NCI-H526 treated with DMSO at 0.1 percent for 48 hours (cell line): Measurements from ENCODE around the gene OCEL1.

Source experiments
- DNase-seq: peaks from one replicate; lab custom pipeline; 2025; lab: John Stamatoyannopoulos, UW

Gene OCEL1

DNA sequence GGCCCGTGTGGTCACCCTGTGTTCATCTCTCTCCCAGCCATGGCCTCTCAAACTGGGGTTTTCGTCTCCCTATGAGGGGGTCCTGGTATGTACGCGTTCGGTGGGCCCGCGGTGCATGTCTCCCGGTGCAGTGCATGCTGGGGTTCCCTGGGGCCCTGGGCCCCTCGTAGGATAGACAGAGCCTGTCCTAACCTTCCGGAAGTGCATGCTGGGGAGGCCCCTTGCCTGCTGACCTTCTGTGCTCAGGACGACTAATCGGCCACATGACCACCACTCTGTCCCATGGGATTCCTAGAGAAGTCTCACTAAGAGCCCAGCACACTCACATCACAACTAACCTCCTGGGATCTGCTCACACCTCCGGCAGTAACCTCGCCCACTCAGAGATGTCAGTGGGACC, 15.7 kb upstream of the OCEL1 start:
- DNase-seq = no peak

DNA sequence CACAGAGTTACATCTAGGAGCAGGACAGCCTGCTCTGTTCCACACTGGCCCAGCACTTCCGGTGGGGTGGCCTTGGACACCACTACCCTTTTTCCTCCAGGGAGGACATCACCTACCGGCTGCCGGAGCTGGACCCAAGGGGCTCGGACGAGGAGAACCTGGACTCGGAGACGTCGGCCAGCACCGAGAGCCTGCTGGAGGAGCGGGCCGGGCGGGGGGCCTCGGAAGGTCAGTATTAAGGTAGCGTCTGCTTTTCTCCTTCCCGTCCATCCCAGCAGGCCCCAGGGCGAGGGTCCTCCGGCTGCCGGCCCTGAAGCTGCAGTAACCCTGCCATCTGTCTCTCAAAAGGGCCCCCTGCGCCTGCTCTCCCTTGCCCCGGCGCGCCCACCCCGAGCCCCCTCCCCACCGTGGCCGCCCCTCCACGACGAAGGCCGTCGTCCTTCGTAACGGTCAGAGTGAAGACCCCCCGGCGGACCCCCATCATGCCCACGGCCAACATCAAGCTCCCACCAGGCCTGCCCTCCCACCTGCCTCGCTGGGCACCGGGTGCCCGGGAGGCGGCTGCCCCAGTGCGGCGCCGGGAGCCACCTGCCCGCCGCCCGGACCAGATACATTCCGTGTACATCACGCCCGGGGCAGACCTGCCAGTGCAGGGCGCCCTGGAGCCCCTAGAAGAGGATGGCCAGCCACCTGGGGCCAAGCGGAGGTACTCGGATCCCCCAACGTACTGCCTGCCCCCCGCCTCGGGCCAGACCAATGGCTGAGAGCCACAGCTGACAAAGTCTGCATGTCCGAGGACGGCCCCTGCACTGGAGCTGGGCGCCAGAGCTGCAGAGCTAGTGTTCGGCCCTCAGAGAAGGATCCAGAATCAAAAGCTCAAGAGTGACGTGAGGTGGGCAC, 14.2 kb upstream of the OCEL1 start:
- no peak for DNase-seq

DNA sequence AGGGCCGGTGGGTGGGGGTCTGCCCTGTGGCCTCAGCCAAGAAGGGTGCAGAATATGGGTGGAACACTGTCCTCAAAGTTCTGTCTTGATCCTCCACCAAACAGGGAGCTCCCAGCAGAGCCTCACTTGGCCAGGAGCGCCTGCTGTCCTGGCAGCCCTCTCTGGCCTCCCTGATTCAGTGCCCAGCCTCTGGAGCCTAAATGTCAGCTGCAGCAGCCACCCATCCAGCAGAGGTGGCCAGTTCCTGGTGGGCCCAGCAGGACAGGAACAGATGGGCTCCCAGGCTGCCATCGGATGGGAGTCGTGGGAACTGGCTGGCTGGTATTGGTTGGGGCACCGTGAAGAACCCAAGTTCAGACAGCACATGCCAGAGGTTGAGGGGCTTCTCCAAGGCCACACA, 12.7 kb upstream of the OCEL1 start:
- no peak for DNase-seq

DNA sequence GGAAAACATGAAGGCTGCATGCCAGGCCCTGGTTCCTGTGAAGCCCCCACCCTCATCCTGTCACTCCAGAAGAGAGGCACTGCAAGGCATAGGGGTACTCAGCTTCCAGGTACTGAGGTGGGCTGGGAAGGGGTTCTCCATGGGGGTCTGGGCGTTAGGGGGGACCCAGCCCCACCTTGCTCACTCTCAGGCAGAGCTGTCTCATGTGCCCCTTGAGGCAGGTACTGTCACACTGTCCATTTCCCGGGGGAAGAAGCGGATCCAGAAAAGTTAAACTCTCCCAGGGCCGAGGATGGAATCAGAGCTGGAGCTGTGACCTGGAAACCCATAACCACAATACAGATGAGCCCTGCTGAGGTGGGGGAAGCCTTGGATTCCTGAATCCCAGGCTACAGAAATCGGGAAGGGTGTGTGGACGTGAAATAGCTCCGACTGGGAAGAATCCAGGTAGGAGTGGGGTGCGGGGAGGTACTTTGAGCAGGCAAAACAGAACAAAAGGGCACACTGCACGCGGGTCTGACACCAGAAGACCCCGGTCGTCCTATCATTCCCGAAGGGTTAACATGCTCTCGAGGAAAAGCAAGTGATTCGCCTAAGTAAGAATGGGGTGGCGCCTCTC, 11.4 kb upstream of the OCEL1 start:
- no peak for DNase-seq

DNA sequence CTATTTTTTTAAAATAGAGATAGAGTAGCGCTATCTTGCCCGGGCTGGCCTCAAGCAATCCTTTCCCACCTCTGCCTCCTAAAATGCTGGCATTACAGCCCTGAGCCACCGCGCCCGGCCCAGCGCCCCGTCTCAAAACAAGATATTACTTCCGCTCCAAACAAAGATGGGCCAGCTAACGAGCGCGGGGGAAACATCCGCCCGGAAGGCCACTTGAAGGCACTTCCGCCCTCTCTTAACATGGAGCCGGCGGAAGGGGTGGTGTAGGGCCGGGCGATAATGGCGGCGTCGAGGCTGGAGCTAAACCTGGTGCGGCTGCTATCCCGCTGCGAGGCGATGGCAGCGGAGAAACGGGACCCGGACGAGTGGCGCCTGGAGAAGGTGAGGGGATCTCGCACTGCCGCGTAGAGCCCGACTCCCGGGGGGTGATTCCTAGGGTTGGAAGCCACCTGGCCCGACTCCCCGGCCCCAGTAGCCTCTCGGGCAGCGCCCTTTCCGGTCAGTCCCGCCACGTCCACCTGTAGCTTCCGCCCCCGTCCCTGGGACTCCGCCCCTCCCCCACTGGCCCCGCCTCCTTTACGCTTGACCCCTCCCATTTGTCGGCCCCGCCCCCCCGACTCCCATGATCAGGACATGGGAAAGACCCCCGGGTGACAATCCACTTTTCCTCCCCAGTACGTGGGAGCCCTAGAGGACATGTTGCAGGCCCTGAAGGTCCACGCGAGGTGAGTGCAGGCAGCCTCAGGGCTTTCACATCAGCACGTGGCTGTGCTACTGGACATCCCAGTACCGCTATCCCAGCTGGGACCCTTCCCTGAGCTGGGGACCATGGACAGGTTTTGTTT, 10.7 kb upstream of the OCEL1 start, which contains the start of gene USE1:
USE1 (plus strand) TSS at position 231 of the 845 bp plus-strand sequence; CDS start at position 280, 49 bp downstream.
- peak; percentile 51 for DNase-seq

DNA sequence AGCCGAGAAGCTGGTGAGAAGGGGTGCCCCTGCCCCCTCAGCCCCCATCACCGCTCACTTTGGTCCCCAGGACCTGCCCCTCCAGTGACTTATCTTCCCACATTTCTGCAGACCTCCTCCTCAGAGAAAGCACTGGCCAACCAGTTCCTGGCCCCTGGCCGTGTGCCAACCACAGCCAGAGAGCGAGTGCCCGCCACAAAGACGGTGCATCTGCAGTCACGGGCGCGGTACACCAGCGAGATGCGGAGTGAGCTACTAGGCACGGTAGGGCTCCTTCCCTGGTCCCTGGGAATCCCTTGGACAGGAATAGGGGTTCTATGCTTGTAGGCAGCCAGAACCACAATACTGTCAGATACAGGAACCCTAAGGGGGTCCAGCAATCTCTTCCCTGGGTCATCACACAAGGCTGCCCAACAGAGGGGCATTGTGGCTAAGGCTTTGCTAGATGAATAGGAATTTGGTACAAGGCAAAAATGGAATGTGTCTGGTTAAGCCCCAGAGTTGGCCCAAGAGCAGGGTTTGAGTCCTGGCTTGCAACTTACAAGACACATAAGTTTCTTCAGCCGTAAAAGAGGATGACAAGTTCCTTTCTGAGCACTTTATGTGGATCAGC, 9.9 kb upstream of the OCEL1 start:
- DNase-seq = no peak

DNA sequence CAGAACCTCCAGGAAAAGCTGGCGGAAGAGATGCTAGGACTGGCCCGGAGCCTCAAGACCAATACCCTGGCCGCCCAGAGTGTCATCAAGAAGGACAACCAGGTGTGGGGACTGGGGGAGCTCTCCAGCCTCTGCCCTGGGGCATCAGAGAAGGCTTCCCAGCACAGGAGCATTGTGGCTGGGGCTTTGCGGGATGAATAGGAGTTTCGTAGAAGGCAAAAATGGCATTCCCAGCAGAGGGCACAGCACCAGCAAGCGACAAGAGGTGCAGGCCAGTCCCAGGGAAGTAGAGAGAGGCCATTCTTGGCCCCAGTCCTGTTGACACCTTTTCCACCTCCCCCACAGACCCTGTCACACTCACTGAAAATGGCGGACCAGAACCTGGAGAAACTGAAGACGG, 6.7 kb upstream of the OCEL1 start:
- no peak for DNase-seq

DNA sequence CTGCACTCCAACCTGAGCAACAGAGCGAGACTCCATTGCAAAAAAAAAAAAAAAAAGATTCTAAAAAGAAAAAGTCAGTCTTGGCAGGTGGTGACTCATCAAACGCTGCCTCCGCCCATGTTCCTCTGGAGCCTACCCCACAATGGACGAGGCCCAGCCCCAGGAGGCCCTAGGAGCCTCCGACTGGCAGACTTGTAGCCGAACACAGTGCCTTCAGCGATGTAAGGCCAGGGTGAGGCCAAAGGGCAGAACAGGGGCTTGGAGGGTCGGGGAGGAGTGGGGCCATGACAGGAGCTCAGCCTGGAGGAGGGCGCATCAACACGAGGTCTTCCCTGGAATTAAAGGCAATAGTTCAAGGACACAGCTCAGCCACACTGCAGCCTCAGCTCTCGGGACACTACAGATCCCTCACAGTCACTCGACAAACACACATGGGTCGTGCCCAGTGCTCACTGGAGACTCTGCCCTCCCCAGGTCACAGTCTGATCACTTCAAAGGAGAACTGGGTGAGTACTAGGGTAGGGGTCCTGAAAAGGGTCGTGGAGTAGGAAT, 5.7 kb upstream of the OCEL1 start:
- DNase-seq = no peak

DNA sequence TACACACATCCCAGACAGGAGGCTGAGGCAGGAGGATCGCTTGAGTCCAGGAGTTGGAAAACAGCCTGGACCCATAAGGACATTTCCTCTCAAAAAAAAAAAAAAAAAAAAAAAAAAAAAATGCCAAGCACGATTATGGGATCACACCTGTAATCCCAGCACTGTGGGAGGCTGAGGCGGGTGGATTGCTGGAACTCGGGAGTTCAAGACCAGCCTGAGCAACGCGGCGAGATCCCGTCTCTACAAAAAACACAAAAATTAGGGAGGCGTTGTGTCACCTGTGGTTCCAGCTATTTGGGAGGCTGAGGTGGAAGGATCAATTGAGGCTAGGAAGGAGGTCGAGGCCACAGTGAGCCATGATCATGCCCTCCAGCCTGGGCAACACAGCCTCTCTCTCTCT, 973 bp upstream of the OCEL1 start:
- no peak for DNase-seq

DNA sequence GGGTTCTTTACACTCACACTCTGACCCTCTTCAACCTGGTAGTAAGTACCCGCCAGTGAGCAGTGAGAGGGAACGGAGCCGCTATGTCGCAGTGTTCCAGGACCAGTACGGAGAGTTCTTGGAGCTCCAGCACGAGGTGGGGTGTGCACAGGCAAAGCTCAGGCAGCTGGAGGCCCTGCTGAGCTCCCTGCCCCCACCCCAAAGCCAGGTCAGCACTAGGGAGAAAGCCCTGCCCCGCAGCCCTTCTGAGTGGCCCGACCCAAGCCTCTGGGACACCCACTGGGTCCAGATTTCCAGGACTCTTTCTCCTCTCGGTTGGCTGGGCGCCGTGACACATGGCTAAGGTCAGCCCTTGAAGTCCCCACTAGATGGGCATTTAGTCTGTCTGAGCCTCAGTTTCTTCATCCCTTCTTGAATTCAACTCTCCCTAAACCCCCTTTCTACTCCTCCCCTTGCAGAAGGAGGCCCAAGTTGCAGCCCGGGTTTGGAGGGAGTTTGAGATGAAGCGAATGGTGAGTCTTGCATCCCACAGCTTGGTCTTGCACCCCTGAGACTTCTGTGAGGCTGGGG, 1.9 kb downstream of the OCEL1 start:
- DNase-seq = no peak

DNA sequence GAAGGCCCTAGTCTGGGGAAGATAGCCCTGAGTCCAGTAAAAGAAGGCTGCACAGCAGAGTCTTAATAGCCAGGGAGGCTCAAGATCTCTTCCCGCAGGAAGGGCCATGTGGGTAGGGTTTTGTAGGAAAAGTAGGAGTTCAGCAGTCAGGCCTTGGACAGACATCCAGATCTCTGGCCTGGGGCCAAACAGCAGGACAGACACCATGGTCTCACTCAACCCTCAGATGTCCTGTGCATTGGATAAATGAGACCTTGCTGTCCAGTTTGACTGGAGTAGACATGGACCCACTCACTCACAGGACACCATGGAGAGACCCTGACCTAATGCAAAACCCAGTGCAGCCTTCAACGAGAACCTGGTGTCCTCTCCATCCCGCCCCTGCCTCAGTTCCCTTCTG, 3.9 kb downstream of the OCEL1 start:
- DNase-seq = no peak

DNA sequence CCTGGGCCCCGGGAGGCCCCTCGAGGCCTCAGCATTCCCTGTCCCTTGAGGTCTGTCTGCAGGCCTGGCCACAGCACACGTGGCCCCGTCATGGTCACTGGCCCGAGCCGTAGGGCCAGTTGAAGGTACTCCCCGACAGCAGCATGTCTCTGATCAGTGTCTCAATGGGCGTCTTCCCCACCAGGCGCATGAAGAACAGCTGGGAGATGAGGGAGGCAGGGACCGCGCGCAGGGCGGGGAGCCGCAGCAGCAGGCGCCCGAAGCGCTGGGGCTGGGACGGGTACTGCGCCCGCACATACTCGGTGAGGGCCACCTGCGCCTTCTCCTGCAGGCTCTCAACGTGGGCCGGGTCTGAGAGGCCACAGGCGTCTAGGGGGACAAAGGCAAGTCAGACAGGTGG, 6.2 kb downstream of the OCEL1 start:
- no peak for DNase-seq

DNA sequence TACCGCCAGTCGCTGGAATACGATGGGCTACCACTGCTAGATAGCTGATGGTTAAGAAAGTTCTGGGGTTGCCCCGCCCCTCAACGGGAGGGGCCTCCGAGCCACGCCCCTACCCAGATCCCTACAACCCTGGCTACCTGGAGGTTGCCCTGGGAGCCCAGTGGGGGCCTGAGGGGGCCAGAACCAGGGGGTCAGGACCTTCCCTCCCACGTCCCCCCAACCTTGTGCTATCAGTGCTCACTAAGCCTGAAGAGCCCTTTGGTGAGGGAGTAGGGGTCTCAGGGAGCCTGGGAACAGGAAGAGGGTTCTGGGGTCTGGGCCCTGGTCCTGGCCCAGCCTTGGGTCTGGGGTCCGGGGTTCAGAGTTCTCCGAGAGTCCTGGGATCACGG, 8.9 kb downstream of the OCEL1 start:
- DNase-seq = no peak

DNA sequence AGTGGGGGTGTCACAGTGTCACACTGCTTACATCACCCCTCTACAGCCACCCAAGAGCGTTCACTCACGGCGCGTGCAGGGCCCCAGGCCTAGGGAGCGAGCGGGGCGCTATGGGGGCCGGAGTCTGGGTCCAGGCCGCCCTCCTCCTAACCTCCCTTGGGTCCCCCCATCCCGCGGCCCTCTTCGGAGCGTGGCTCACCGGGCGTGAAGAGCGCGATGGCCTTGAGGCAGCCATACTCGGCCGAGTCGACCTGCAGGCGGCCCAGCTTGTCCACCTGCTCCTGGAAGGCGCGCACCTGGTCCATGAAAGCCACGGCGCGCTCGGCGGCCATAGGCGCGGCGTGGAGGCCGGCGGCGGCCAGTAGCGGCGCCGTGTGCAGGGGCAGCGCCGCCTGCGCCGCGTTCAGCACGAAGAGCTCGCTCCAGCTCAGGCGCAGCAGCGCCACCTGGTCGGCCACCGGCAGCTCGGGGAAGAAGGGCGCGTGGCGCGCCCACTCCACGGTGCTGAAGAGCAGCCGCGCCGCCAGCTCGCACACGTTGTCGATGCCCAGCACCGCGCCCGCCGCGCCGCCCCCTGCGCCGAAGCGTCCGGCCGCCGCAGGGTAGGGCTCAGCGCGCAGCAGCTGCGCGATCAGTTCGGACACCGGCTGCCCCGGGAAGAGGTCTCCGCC, 9.4 kb downstream of the OCEL1 start:
- no peak for DNase-seq

DNA sequence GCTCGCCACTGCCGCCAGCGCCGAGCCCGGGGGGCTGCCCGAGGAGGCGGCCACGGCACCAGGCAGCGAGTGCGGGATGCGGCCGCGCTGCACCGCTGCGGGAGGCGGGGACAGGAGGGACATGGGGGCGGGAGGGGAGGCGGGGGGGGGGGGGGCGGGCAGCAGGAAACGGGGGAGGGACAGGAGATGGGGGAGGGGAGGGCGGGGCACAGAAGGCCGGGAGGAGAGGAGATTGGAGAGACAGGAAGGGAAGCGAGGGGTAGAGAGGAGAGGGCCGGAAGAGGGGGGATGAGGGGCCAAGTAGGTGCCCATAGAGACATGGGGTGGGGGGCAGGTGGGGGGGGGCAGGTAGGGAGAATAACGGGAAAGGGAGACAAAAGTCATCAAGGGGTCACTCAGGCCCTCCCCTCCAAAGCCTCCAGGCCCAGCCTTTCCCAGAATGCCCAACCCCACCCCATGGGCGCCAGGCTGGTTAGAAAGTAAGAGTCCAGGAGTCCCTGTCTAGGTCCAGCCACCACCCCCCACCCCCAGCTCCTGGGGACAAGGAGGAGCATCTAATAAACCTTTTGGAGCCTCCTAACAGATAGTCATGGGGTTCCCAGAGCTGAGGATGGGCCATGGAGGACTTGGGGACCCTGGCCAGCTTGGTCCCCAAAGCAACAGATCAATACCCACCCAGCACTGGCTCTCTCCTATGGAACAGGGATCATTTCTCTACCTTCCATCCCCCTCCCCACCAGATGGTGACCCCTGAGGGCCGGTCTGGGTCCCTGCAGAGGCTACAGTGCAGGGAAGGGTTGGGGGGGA, 10.1 kb downstream of the OCEL1 start:
- no peak for DNase-seq

DNA sequence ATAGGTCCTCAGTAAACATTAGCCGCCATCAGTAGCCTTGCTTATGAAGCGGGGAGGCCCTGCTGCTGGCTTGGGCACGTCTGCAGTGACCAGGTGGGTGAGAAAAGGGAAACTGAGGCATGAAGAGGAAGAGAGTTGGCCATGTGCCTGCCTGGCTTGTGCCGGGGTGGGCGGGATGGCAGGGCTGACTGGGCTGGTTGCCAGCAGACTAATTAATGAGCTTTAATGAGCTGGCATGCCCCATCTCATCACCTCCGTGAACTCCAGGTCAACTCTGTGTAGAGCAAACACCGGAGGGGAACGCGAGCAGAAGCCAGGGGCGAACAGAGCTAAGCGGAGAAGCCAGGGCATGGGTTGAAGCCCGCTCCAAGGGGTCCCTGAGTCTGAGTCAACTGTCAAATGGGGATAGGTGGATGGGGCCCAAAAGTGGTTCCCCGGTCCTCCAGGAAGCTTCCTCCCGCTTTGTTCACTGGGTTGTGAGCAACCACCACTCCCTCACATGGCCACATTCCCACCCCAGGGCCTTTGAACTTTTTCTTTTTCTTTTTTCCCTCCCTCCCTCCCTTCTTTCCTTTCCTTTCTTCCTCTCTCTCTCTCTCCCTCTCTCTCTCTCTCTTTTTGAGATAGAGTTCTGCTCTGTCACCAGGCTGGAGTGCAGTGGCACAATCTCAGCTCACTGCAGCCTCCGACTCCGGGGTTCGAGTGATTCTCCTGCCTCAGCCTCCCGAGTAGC, 11.0 kb downstream of the OCEL1 start:
- DNase-seq = no peak

DNA sequence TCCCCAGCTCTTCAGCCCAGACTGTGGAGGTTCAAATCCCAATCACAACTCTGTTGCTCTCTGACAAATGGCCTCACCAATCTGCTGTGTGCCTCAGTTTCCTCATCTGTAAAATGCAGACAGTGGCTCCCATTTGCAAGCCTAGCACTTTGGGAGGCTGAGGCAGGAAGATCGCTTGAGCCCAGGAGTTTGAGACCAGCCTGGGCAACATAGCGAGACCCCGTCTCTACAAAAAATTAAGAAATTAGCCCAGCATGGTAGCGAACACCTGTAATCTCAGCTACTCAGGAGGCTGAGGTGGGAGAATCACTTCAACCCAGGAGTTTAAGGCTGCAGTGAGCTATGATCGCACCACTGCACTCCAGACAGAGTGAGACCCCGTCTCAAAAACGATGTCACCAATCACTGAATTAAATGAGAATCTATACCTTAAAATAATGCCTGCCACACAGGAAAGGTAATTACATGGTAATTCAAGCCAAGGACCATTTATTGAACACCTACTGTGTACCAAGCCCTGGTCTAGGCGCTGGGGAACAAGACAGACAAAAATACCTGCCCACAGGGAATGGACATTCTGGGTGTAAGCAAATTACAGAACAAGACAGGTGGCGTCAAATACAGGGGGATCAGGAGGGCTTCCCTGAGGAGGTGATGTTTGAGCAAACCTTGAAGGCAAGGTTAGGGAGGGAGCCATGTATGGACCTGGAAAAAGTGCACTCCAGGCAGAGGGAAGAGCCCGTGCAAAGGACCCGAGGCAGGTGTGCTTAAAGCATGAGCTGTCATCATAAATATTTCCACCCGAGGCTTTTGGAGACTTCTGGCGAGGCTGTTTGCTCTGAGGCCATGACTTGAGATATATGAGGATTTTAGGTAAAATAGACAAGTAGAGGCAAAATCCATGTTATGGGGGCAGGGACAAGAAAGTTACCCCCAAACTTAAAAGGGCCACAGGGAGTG, 12.0 kb downstream of the OCEL1 start:
- no peak for DNase-seq

DNA sequence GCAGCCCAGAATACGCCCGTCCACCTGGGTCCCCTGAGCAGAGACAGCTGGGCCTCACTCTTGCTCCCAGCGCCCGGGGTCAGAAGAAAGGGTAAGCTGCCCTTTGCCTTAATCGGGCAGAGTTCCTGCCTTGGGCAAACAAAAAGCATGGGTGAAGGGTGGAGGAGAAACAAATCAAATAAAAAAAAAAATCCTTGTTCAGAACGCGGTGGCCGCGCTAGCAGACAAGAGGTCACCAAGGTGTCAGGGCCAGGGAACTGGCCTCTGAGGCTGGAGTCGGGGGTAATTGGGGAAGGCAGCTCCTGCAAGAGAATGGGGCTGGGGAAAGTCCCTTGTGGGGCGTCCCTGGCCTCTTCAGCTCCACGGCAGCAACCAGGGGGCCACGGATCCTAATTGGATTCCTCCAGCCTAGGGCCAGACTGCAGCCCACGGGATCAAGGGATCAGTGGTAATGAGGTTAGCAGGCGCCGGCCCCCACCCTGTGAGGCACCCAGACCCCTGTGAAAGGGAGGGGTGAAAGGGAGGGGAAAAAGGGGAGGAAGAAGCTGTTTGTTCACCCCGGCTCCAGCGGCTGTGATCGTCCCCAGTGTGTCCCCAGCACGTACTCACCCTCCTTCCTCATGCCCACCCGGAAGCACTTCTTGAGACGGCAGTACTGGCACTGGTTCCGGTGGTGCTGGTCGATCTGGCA, 14.2 kb downstream of the OCEL1 start:
- DNase-seq = no peak
